K562 (cell line): Measurements from ENCODE around the gene CHCHD10. TPM values are rescaled to one million over a fixed set of nuclear protein-coding genes. Genes with fewer than 3 reads are reported as not detected.

Source experiments
- HNRNPL ChIP-seq: fragments of 200-400 bp; formaldehyde crosslinking; IDR thresholded peaks from 2 replicates; pipeline ENCODE4 v1.6.1; 2017; ENCODE audit warnings: low read depth, mild to moderate bottlenecking, low read length
- KAT2B ChIP-seq: IDR thresholded peaks from one replicate; pipeline ENCODE4 v1.6.1; 2012; ENCODE audit warnings: low read depth, mild to moderate bottlenecking, control low read depth, inconsistent platforms, low read length, moderate library complexity
- L3MBTL2 ChIP-seq: fragments of 450-650 bp; IDR thresholded peaks from 2 replicates; pipeline ENCODE4 v1.6.1; 2016; ENCODE audit warnings: mild to moderate bottlenecking, moderate library complexity
- PML ChIP-seq: IDR thresholded peaks from 2 replicates; pipeline ENCODE4 v1.6.1; 2012; ENCODE audit warnings: low read length, inconsistent platforms
- YY1 ChIP-seq, 3 experiments: IDR thresholded peaks; 2 replicates each; pipeline ENCODE4 v1.6.1; 2011; ENCODE audit warnings: low read length in 2 of 3, mild to moderate bottlenecking in 2 of 3, moderate library complexity in 2 of 3, borderline replicate concordance in 1 of 3, control low read depth in 1 of 3, low read depth in 1 of 3; ENCODE audit not compliant: insufficient read depth in 3 of 3, insufficient replicate concordance in 2 of 3, control insufficient read depth in 1 of 3, insufficient read length in 1 of 3; ENCODE audit errors: extremely low read depth in 1 of 3
- ZNF143 ChIP-seq: sonication (generic); formaldehyde crosslinking; IDR thresholded peaks from 2 replicates; pipeline ENCODE4 v1.9.0; 2022; ENCODE audit warnings: mild to moderate bottlenecking, missing genetic modification reagents
- ZNF584 ChIP-seq: fragments of 200-800 bp; sonication (Bioruptor generic); IDR thresholded peaks from 2 replicates; pipeline ENCODE4 v1.6.1; 2016; ENCODE audit warnings: low read depth, mild to moderate bottlenecking, missing genetic modification characterization, missing compliant biosample characterization
- ZSCAN32 ChIP-seq: fragments of 450-650 bp; formaldehyde crosslinking; IDR thresholded peaks from 2 replicates; pipeline ENCODE4 v1.4.0; 2020; ENCODE audit warnings: mild to moderate bottlenecking, moderate library complexity
- polyA plus RNA-seq, 8 experiments: library from polyadenylated mRNA; depleted of rRNA in 4 of 8; stranded (reverse) in 5 of 8; unstranded in 3 of 8; fragments of >200 nt; fragmentation: Nextera tagmentation in 2 of 8; fragmentation: Illumina TruSeq in 1 of 8; extraction: Ambion mirVana in 2 of 8; extraction: Trizol in 1 of 8; gene quantifications; 2 replicates each; pipeline versions ENCODE4 v1.2.1 to v1.2.3, GENCODE V29; 2011 to 2014; ENCODE audit warnings: inconsistent platforms in 1 of 8, missing spikeins in 1 of 8
- total RNA-seq, 7 experiments: library from RNA; depleted of rRNA in 6 of 7; stranded (reverse); fragments of >200 nt in 6 of 7; fragmentation: Illumina TruSeq in 2 of 7; extraction: Trizol in 2 of 7; gene quantifications; 2 replicates each; pipeline versions ENCODE4 v1.2.1 to v1.2.3, GENCODE V29; 2011 to 2021; ENCODE audit warnings: low replicate concordance in 1 of 7
- TF ChIP-seq, protein P1 (sequence below): sonication (generic); formaldehyde crosslinking; IDR thresholded peaks from 2 replicates; pipeline ENCODE4 v1.8.0; 2022; ENCODE audit warnings: mild to moderate bottlenecking, missing genetic modification reagents
- TF ChIP-seq, protein P2 (sequence below): fragments of 450-650 bp; IDR thresholded peaks from 2 replicates; pipeline ENCODE4 v1.6.1; 2014; ENCODE audit warnings: low read depth, mild to moderate bottlenecking, moderate library complexity, borderline replicate concordance
- TF ChIP-seq, protein P3 (sequence below), 2 experiments: IDR thresholded peaks; 2 replicates each; pipeline ENCODE4 v1.6.1; 2011; ENCODE audit warnings: borderline replicate concordance in 1 of 2, control low read depth in 1 of 2, low read depth in 1 of 2, low read length in 1 of 2, mild to moderate bottlenecking in 1 of 2, mixed read lengths in 1 of 2, moderate library complexity in 1 of 2; ENCODE audit not compliant: insufficient read depth in 1 of 2, insufficient read length in 1 of 2, poor library complexity in 1 of 2, severe bottlenecking in 1 of 2; ENCODE audit errors: extremely low read depth in 1 of 2
- TF ChIP-seq, protein P4 (sequence below), 2 experiments: IDR thresholded peaks; 2 replicates each; pipeline ENCODE4 v1.6.1; 2012; ENCODE audit warnings: improper control_type of control experiment in 2 of 2, low read depth in 2 of 2, low read length in 2 of 2, borderline replicate concordance in 1 of 2
- TF ChIP-seq, protein P5 (sequence below): sonication (generic); formaldehyde crosslinking; IDR thresholded peaks from 2 replicates; pipeline ENCODE4 v1.8.1; 2023; ENCODE audit warnings: mild to moderate bottlenecking, missing genetic modification reagents

CHCHD10 gene
- total and polyA plus RNA-seq, 9 of the 15 experiments (the other 6 are each of a cell fraction or from before 2014, with no cell fraction given) = 15.2 to 292 (median 102) TPM

DNA sequence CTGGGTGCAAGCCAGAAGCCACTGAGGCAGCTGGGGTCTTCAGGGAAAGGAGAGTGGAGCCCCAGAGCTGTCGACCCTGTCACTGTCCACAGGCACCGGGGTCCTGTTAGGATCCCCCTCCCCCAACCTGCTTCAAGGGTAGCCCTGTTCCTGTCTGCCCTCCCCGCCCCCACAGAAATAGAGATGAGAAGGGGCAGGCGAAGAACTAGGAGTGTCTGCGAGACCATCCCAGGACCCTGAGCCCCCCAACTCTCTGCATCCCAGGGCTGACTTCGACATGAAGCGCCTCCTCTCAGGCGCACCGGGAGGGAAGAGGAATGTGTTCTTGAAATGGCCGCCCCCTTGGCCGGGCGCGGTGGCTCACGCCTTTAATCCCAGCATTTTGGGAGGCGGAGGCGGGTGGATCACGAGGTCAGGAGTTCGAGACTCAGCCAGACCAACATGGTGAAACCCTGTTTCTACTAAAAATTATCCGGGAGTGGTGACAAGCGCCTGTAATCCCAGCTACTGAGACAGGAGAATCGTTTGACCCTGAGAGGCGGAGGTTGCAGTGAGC, 16.3 kb downstream of the CHCHD10 start (continued):
- TF ChIP-seq ZNF143 = no peak
- 0 out of 2 replicates have a peak, but pooled peaks have one; percentile 8 for TF ChIP-seq L3MBTL2
- no peak for TF ChIP-seq KAT2B
- TF ChIP-seq ZSCAN32 (CRISPR knock-in tag) = no peak
- TF ChIP-seq PML = peak; percentile 8; the same call in 1 of the 2 replicates
- TF ChIP-seq, protein P1, sequence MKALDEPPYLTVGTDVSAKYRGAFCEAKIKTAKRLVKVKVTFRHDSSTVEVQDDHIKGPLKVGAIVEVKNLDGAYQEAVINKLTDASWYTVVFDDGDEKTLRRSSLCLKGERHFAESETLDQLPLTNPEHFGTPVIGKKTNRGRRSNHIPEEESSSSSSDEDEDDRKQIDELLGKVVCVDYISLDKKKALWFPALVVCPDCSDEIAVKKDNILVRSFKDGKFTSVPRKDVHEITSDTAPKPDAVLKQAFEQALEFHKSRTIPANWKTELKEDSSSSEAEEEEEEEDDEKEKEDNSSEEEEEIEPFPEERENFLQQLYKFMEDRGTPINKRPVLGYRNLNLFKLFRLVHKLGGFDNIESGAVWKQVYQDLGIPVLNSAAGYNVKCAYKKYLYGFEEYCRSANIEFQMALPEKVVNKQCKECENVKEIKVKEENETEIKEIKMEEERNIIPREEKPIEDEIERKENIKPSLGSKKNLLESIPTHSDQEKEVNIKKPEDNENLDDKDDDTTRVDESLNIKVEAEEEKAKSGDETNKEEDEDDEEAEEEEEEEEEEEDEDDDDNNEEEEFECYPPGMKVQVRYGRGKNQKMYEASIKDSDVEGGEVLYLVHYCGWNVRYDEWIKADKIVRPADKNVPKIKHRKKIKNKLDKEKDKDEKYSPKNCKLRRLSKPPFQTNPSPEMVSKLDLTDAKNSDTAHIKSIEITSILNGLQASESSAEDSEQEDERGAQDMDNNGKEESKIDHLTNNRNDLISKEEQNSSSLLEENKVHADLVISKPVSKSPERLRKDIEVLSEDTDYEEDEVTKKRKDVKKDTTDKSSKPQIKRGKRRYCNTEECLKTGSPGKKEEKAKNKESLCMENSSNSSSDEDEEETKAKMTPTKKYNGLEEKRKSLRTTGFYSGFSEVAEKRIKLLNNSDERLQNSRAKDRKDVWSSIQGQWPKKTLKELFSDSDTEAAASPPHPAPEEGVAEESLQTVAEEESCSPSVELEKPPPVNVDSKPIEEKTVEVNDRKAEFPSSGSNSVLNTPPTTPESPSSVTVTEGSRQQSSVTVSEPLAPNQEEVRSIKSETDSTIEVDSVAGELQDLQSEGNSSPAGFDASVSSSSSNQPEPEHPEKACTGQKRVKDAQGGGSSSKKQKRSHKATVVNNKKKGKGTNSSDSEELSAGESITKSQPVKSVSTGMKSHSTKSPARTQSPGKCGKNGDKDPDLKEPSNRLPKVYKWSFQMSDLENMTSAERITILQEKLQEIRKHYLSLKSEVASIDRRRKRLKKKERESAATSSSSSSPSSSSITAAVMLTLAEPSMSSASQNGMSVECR = 0 out of 2 replicates have a peak, but pooled peaks have one; percentile 34
- TF ChIP-seq HNRNPL = 0 out of 2 replicates have a peak, but pooled peaks have one; percentile 11
- TF ChIP-seq ZNF584 (CRISPR knock-in tag) = no peak
- TF ChIP-seq, protein P2, sequence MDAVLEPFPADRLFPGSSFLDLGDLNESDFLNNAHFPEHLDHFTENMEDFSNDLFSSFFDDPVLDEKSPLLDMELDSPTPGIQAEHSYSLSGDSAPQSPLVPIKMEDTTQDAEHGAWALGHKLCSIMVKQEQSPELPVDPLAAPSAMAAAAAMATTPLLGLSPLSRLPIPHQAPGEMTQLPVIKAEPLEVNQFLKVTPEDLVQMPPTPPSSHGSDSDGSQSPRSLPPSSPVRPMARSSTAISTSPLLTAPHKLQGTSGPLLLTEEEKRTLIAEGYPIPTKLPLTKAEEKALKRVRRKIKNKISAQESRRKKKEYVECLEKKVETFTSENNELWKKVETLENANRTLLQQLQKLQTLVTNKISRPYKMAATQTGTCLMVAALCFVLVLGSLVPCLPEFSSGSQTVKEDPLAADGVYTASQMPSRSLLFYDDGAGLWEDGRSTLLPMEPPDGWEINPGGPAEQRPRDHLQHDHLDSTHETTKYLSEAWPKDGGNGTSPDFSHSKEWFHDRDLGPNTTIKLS = no peak
- TF ChIP-seq, protein P3, sequence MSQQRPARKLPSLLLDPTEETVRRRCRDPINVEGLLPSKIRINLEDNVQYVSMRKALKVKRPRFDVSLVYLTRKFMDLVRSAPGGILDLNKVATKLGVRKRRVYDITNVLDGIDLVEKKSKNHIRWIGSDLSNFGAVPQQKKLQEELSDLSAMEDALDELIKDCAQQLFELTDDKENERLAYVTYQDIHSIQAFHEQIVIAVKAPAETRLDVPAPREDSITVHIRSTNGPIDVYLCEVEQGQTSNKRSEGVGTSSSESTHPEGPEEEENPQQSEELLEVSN (IDR thresholded peaks at IDR 0.05; ENCODE audit: borderline replicate concordance in 1 of 2, extremely low read depth in 1 of 2, insufficient read depth in 1 of 2, insufficient read length in 1 of 2, low read depth in 1 of 2, low read length in 1 of 2, poor library complexity in 1 of 2, severe bottlenecking in 1 of 2) = peak in 1 of 2 experiments; percentile 23
- peak in 2 of 3 experiments; percentile 47 to 81 for TF ChIP-seq YY1 (IDR thresholded peaks at IDR 0.05; ENCODE audit: borderline replicate concordance in 1 of 3, control insufficient read depth in 1 of 3, extremely low read depth in 1 of 3, insufficient read depth in 3 of 3, insufficient read length in 1 of 3, insufficient replicate concordance in 2 of 3, low read depth in 1 of 3, low read length in 2 of 3)
- TF ChIP-seq, protein P4, sequence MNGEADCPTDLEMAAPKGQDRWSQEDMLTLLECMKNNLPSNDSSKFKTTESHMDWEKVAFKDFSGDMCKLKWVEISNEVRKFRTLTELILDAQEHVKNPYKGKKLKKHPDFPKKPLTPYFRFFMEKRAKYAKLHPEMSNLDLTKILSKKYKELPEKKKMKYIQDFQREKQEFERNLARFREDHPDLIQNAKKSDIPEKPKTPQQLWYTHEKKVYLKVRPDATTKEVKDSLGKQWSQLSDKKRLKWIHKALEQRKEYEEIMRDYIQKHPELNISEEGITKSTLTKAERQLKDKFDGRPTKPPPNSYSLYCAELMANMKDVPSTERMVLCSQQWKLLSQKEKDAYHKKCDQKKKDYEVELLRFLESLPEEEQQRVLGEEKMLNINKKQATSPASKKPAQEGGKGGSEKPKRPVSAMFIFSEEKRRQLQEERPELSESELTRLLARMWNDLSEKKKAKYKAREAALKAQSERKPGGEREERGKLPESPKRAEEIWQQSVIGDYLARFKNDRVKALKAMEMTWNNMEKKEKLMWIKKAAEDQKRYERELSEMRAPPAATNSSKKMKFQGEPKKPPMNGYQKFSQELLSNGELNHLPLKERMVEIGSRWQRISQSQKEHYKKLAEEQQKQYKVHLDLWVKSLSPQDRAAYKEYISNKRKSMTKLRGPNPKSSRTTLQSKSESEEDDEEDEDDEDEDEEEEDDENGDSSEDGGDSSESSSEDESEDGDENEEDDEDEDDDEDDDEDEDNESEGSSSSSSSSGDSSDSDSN (IDR thresholded peaks at IDR 0.05; ENCODE audit: borderline replicate concordance in 1 of 2, low read depth in 2 of 2, low read length in 2 of 2) = no peak
- TF ChIP-seq, protein P5, sequence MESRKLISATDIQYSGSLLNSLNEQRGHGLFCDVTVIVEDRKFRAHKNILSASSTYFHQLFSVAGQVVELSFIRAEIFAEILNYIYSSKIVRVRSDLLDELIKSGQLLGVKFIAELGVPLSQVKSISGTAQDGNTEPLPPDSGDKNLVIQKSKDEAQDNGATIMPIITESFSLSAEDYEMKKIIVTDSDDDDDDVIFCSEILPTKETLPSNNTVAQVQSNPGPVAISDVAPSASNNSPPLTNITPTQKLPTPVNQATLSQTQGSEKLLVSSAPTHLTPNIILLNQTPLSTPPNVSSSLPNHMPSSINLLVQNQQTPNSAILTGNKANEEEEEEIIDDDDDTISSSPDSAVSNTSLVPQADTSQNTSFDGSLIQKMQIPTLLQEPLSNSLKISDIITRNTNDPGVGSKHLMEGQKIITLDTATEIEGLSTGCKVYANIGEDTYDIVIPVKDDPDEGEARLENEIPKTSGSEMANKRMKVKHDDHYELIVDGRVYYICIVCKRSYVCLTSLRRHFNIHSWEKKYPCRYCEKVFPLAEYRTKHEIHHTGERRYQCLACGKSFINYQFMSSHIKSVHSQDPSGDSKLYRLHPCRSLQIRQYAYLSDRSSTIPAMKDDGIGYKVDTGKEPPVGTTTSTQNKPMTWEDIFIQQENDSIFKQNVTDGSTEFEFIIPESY (CRISPR knock-in tag) = no peak
